ENCODE results near the gene ULBP1. TPM values are rescaled to one million over a fixed set of nuclear protein-coding genes. Genes with fewer than 3 reads are reported as not detected.
A peak's percentile ranks its signal among the peaks of the same experiment; 100 is the strongest.
"Not testable (repeated sequence)": the region's sequence is repeated elsewhere in the genome, so short reads cannot be mapped to it uniquely, and the experiment has no call there.

ULBP1 gene
- total and polyA plus RNA-seq, 2 donors from 2014 or later, result 0.47 to 0.72 TPM

DNA sequence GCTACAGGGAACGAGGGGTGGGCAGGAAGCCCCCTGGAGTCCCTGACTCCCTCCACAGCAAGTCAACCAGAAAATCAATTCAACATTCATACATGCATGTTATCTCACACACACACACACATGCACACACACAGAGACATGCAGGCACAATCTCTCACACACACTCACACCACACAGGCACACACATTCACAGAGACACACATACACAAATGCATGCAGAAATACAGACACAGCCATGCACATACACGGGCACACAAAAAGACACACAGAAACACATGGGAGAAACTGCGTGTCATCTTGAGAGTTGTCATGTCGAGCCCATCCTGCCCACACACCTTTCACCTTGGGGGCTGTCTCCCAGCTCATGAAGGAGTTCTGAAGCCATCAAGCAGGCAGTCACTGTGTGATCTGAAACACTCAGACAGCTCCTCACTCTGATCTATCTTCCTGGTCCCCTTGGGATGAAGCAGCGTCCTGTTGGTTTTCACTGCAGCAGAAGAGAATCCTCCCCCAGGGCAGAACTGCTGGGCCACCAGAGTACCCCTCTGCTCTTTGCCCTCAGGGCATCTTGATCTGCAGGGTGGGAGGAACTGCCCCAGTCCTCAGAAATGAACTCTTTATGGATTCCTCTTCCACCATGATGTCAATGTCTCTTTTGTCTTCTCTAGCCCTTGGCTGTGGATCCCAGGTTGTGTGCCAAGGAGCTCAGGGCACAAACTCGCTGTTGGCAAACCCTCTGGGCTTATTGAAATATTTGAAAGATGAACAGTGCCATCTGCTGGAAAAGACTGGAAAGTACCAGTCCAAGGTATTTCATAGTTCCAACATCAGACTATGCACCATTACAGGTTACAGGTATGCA, 52.8 kb downstream of the ULBP1 start:
- H3K9me3 ChIP-seq (ENCODE audit: control insufficient read depth in 2 of 3, insufficient read depth in 1 of 3, low read length in 3 of 3), result no peaks in the 10 kb centered on the region
- no peak overlapping the region for H3K27ac ChIP-seq (ENCODE audit: low read depth in 2 of 2, low read length in 2 of 2)
- H3K36me3 ChIP-seq (ENCODE audit: control insufficient read depth in 2 of 3, insufficient read depth in 3 of 3, low read length in 3 of 3), result no peaks in the 10 kb centered on the region
- no peak overlapping the region for H3K9ac ChIP-seq (ENCODE audit: low read length in 3 of 3)
- H3K27me3 ChIP-seq (ENCODE audit: control insufficient read depth, insufficient read depth, low read length), result peaks cover 31% of the 10 kb centered on the region
- TF ChIP-seq, protein P1, sequence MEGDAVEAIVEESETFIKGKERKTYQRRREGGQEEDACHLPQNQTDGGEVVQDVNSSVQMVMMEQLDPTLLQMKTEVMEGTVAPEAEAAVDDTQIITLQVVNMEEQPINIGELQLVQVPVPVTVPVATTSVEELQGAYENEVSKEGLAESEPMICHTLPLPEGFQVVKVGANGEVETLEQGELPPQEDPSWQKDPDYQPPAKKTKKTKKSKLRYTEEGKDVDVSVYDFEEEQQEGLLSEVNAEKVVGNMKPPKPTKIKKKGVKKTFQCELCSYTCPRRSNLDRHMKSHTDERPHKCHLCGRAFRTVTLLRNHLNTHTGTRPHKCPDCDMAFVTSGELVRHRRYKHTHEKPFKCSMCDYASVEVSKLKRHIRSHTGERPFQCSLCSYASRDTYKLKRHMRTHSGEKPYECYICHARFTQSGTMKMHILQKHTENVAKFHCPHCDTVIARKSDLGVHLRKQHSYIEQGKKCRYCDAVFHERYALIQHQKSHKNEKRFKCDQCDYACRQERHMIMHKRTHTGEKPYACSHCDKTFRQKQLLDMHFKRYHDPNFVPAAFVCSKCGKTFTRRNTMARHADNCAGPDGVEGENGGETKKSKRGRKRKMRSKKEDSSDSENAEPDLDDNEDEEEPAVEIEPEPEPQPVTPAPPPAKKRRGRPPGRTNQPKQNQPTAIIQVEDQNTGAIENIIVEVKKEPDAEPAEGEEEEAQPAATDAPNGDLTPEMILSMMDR (IDR thresholded peaks at IDR 0.05; ENCODE audit: borderline replicate concordance, extremely low read depth, insufficient read depth), result peak; percentile 61
- FAIRE-seq (no peak), DNase-seq (peak in 3 of 5 donors; percentile 64 to 84 (median 84))
- intact Hi-C loops (cut with DNase I), result loop anchor here (5.0 kb wide), 1 partner anchor 84 kb away; no protein-coding TSS in a partner anchor
- no peaks in the 10 kb centered on the region for H3K4me1 ChIP-seq (ENCODE audit: control insufficient read depth in 2 of 3, insufficient read depth in 2 of 3, low read depth in 1 of 3, low read length in 3 of 3)
- H3K4me3 ChIP-seq (ENCODE audit: low read length in 3 of 3), result no peak overlapping the region

DNA sequence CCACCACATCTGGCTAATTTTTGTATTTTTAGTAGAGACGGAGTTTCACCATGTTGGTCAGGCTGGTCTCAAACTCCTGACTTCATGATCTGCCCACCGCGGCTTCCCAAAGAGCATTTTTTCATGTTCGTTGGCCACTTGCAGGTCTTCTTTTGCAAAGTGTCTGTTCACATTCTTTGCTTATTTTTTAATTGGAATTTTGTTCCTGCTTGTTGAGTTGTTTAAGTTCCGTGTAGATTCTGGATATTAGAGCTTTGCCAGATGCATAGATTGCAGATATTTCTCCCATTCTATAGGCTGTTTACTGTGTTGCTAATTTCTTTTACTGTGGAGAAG, 53.4 kb downstream of the ULBP1 start:
- H3K27me3 ChIP-seq (ENCODE audit: control insufficient read depth, insufficient read depth, low read length), result peaks cover 26% of the 10 kb centered on the region
- not testable (repeated sequence) for H3K9me3 ChIP-seq (ENCODE audit: control insufficient read depth in 2 of 3, insufficient read depth in 1 of 3, low read length in 3 of 3); H3K4me1 ChIP-seq (ENCODE audit: control insufficient read depth in 2 of 3, insufficient read depth in 2 of 3, low read depth in 1 of 3, low read length in 3 of 3); H3K9ac ChIP-seq (ENCODE audit: low read length in 3 of 3); H3K36me3 ChIP-seq (ENCODE audit: control insufficient read depth in 2 of 3, insufficient read depth in 3 of 3, low read length in 3 of 3); DNase-seq; FAIRE-seq; H3K27ac ChIP-seq (ENCODE audit: low read depth in 2 of 2, low read length in 2 of 2); H3K4me3 ChIP-seq (ENCODE audit: low read length in 3 of 3)
- intact Hi-C loops (cut with DNase I), result loop anchor here (5.0 kb wide), 1 partner anchor 85 kb away; no protein-coding TSS in a partner anchor

DNA sequence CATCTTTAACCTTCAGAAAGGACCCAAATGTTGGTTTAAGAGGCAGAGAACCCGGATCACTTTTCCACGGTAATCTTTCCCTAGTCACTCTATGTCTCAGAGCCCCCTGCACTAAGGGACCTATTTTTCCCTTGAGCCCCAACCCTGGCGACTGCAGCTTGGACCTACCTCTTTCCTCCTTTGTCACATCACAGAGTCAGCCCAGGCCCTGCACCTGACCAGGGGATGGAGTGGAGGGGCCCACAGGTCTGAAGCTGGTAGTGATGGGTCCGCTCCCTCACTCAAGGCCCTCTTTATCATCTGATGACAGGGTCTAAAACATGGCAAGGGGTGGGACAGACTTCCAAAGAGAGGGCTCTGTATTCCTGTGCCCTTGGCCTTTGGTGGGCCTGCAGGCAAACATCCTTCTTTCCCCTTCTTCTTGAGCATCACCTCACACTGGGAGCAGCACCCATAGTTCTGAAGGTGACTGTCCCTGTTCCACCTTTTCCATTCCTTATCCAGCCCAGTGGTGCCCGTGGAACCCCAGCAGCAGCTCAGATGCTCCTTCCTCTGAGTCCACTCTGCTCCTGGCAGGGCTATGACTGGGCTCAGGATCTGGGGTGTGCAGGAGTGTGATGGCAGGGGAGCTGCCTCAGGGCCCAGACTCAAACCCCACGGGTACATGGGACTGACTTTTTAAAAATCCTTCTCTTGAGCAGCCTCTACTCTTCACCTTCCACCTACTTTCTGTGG, 55.3 kb downstream of the ULBP1 start:
- Histone ChIP-seq H3K27ac (ENCODE audit: low read depth in 2 of 2, low read length in 2 of 2) (no peak overlapping the region), H3K36me3 (ENCODE audit: control insufficient read depth in 2 of 3, insufficient read depth in 3 of 3, low read length in 3 of 3) (no peaks in the 10 kb centered on the region), H3K9me3 (ENCODE audit: control insufficient read depth in 2 of 3, insufficient read depth in 1 of 3, low read length in 3 of 3) (no peaks in the 10 kb centered on the region), H3K4me3 (ENCODE audit: low read length in 3 of 3) (no peak overlapping the region), H3K9ac (ENCODE audit: low read length in 3 of 3) (no peak overlapping the region), H3K27me3 (ENCODE audit: control insufficient read depth, insufficient read depth, low read length) (peaks cover 15% of the 10 kb centered on the region), H3K4me1 (ENCODE audit: control insufficient read depth in 2 of 3, insufficient read depth in 2 of 3, low read depth in 1 of 3, low read length in 3 of 3) (no peaks in the 10 kb centered on the region)
- TF ChIP-seq, protein P1 (IDR thresholded peaks at IDR 0.05; ENCODE audit: borderline replicate concordance, extremely low read depth, insufficient read depth), result no peak
- intact Hi-C loops (cut with DNase I), result loop anchor here (5.0 kb wide), 1 partner anchor 87 kb away; no protein-coding TSS in a partner anchor
- no peak for DNase-seq
- FAIRE-seq, result no peak

DNA sequence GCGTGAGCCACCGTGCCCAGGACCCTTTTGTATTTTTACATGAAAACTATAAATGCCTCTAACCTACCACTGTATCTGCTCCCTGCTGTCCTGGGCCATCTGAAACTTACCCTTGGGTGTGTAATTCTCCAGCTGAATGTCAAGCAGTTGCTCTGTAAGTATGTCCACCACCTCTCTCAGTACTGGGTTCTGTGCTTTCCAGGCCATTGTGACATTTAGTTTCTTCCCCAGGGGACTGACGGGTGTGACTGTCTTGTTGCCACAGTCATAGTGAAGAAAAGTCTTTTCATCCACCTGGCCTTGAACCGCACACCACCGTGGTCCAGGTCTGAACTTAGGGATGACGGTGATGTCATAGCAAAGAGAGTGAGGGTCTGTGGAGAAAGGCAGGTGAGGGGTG, 58.1 kb downstream of the ULBP1 start:
- DNase-seq; H3K4me1 ChIP-seq (ENCODE audit: control insufficient read depth in 2 of 3, insufficient read depth in 2 of 3, low read depth in 1 of 3, low read length in 3 of 3); H3K27ac ChIP-seq (ENCODE audit: low read depth in 2 of 2, low read length in 2 of 2); FAIRE-seq; intact Hi-C loops (cut with DNase I); H3K36me3 ChIP-seq (ENCODE audit: control insufficient read depth in 2 of 3, insufficient read depth in 3 of 3, low read length in 3 of 3); H3K9me3 ChIP-seq (ENCODE audit: control insufficient read depth in 2 of 3, insufficient read depth in 1 of 3, low read length in 3 of 3); H3K9ac ChIP-seq (ENCODE audit: low read length in 3 of 3); H3K4me3 ChIP-seq (ENCODE audit: low read length in 3 of 3): not testable (repeated sequence)
- peaks cover 17% of the 10 kb centered on the region for H3K27me3 ChIP-seq (ENCODE audit: control insufficient read depth, insufficient read depth, low read length)

Other genes with a start within 250 kb of the ULBP1 start
- gene LATS1, start 245.8 kb upstream of the ULBP1 start, total RNA-seq, result 32.4 TPM
- gene LATS1, start 245.8 kb upstream of the ULBP1 start, polyA plus RNA-seq (ENCODE audit: insufficient read depth, low read depth, low replicate concordance), result 3.3 TPM
- 36.1 TPM for gene NUP43, start 217.4 kb upstream of the ULBP1 start, total RNA-seq
- 9.9 TPM for gene NUP43, start 217.4 kb upstream of the ULBP1 start, polyA plus RNA-seq (ENCODE audit: insufficient read depth, low read depth, low replicate concordance)
- gene PCMT1, start 214.2 kb upstream of the ULBP1 start, total RNA-seq, result 62.8 TPM
- gene PCMT1, start 214.2 kb upstream of the ULBP1 start, polyA plus RNA-seq (ENCODE audit: insufficient read depth, low read depth, low replicate concordance), result 71.2 TPM
- 34.0 TPM for gene LRP11, start 99.6 kb upstream of the ULBP1 start, total RNA-seq
- 22.1 TPM for gene LRP11, start 99.6 kb upstream of the ULBP1 start, polyA plus RNA-seq (ENCODE audit: insufficient read depth, low read depth, low replicate concordance)
- gene RAET1E, start 65.8 kb upstream of the ULBP1 start, total RNA-seq, result 1.0 TPM
- gene RAET1E, start 65.8 kb upstream of the ULBP1 start, polyA plus RNA-seq (ENCODE audit: insufficient read depth, low read depth, low replicate concordance), result 3.1 TPM
- gene RAET1G, start 40.8 kb upstream of the ULBP1 start, total RNA-seq, result 0.41 TPM
- 1.3 TPM for gene RAET1G, start 40.8 kb upstream of the ULBP1 start, polyA plus RNA-seq (ENCODE audit: insufficient read depth, low read depth, low replicate concordance)
- gene ULBP2, start 21.9 kb upstream of the ULBP1 start, total RNA-seq, result 1.3 TPM
- 2.5 TPM for gene ULBP2, start 21.9 kb upstream of the ULBP1 start, polyA plus RNA-seq (ENCODE audit: insufficient read depth, low read depth, low replicate concordance)
- gene RAET1L, start 61.6 kb downstream of the ULBP1 start, total RNA-seq, result 3.3 TPM
- not detected for gene RAET1L, start 61.6 kb downstream of the ULBP1 start, polyA plus RNA-seq (ENCODE audit: insufficient read depth, low read depth, low replicate concordance)
- 5.0 TPM for gene ULBP3, start 105.2 kb downstream of the ULBP1 start, total RNA-seq
- gene ULBP3, start 105.2 kb downstream of the ULBP1 start, polyA plus RNA-seq (ENCODE audit: insufficient read depth, low read depth, low replicate concordance), result 0.71 TPM
- gene PPP1R14C, start 179.1 kb downstream of the ULBP1 start, total RNA-seq, result 15.8 TPM
- gene PPP1R14C, start 179.1 kb downstream of the ULBP1 start, polyA plus RNA-seq (ENCODE audit: insufficient read depth, low read depth, low replicate concordance), result 6.5 TPM